Measurements from ENCODE around the gene IKBKG.
"Not testable (repeated sequence)": the region's sequence is repeated elsewhere in the genome, so short reads cannot be mapped to it uniquely, and the experiment has no call there.

IKBKG gene, protein sequence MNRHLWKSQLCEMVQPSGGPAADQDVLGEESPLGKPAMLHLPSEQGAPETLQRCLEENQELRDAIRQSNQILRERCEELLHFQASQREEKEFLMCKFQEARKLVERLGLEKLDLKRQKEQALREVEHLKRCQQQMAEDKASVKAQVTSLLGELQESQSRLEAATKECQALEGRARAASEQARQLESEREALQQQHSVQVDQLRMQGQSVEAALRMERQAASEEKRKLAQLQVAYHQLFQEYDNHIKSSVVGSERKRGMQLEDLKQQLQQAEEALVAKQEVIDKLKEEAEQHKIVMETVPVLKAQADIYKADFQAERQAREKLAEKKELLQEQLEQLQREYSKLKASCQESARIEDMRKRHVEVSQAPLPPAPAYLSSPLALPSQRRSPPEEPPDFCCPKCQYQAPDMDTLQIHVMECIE

DNA sequence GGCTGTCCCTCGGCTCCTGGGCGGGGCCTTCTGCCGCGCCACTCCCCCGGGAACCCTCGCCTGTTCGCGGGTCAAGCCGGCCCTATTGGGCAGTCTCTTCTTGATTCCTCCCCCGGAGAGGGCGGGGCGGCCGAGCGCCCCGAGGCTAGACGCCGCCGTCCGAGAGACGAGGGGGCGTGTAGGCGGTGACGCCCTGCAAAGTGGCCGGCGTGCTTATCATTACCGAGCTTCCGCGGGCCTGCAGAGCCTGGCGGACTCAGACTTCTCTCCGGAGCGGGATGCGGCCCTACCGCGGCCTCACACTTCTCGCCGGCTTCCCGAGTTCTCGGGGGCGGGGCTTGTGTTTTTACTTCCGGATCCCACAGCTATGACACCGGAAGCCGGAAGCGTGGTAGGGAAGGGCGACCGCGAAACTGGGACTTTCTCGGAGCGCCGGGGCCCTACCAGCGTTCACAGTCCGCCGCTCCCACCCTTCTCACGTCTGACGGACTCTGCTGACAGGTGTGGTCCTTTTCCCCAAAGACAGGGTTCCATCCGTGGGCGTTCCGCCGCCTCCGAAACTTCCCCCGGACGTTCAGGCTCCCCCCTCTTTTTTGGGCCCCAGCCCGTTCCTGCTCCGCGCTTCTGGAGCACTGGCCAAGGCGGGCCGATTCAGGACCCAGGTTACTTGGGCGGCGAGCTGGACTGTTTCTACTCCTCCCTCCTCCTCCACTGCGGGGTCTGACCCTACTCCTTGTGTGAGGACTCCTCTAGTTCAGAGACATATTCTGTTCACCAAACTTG lies at the start of gene IKBKG:
TSS of gene IKBKG (plus strand) at position 376 of the 783 bp plus-strand sequence. CDS start 4,383 bp downstream, outside the sequence.
- peak; percentile 92 for FAIRE-seq

- FAIRE-seq, result not testable (repeated sequence)
Measured at GRCh38 chrX:154501423-154501822, 46.0 kb upstream of the IKBKG start.

- no peak for FAIRE-seq
Measured at GRCh38 chrX:154502098-154502497, 45.3 kb upstream of the IKBKG start.

DNA sequence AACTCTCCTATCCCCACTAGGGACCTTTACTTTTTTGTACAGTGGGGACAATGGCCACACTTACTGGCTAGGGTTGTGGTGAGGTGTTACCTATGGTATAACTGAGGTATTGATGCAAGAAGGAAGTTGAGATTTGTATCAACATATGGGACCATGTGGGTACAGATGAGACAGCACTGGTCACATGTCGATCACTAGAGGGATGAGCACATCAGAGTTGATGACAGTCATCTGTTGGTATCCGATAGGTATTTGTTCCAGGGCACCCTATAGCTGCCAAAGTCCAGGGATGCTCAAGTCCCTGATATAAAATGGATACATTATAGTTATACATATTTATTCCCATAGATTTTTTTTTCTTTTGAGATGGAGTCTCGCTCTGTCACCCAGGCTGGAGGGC lies 44.4 kb upstream of the IKBKG start:
- FAIRE-seq, result no peak

DNA sequence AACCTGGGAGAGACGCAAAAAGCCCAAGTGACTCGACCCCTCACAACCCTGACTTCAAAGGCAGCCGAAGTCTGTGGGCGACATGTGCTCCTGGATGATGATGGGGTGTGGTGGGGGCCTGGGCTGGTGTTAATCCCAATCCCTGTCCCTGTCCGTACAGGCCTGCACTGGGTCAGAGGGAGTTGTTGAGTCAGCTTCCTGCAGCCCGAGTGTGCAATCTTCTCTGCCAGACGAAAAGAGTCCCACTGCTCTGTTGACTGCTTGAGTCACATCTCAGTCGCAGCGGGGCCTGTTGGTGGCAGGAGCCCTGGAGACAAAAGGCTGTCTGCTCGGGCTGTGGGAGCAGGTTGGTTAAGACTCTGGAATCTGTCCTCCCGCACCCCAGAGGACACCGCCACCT lies 41.7 kb upstream of the IKBKG start:
- no peak for FAIRE-seq

DNA sequence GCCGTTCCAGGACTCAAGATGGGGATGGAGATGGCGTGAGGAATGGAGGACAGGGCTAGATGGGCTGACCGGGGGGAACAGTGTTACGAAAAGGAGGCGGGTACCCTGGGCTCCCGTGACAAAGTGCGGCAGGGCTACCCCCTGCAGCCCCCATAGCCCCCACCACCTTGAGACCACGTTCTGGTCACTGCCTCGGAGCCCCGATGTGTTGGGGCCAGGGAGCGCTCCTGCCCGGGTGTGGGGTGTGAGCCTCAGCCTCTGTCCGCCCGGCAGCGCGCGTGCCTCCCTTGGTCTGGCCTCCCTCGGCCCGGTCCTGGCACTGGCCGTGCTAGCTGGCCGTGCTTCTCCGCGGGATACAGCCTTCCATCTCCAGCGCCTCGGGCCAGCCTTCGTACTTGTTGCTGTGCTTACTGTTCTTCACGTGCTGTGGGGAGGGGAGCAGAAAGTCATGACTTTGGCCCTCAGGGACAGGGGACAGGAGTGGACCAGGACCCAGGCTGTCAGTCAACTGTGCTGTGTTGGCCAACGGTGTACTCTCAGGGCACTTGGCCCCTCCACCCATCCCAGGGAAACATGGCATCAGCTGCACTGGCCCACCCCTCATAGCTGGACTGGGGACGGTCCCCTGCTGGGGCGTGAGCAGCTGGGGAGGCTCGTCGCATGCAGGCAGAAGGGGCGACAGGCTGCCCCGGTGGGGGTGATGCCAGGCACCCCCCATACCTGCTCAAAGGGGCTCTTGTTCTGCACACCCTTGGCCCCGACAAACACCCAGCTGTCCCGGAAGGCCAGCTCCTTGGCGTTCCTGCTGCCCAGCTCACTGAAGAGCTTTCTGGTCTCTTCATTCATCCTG lies 40.7 kb upstream of the IKBKG start:
- FAIRE-seq, result no peak

DNA sequence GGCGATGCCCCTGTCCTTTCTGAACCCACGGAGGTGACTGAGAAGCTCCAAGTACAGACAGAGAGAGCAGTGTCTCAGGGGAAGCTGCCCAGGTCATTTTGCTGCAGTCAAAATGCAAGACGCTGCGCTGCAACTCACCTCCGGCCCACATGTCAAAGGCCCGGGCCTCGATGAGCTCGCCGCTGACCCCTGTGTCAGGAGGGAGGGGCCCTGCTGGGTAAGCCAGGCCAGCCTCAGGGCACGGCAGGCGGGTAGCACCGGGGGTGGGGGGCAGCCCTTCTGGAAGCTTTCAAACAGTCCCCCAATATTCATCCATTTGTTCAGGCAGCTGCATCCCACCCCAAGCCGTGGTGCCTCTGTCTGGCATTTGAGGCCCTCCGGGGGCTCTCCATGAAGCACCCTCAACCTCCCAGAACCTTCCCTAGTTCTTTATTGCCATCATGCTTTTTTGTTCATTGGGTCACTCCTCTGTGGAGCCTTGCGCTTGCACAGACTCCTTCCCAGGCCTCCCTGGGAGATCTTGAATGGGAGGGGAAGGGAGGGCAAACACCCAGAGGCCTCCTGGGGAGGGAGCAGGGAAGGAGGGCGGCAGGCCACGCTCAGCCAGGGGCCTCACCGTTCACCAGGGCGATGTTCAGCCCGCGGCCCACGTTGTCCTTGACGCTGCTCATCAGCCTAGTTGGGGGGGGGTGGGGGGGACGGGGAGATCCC lies 39.6 kb upstream of the IKBKG start:
- FAIRE-seq, result no peak

DNA sequence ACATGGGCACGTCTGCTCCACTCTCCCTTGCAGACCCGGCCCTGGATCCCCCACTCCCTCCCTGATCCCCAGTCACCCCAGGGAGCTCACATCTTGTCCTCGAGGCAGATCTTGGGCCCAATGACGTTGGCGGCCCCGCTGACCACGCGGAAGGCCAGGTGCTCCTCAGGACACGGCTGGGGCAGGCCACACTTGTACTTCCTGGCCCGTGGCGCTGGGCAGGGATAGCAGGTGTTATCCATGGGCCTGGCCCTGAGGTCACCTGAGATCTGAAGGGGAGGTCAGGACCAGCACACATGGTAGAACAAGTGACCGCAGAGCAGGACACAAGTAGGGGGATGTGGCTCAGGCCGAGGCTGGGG lies 39.1 kb upstream of the IKBKG start:
- FAIRE-seq, result no peak

- no peak for FAIRE-seq
Measured at GRCh38 chrX:154509455-154509854, 38.0 kb upstream of the IKBKG start.

- FAIRE-seq, result no peak
Measured at GRCh38 chrX:154511761-154512160, 35.7 kb upstream of the IKBKG start.

DNA sequence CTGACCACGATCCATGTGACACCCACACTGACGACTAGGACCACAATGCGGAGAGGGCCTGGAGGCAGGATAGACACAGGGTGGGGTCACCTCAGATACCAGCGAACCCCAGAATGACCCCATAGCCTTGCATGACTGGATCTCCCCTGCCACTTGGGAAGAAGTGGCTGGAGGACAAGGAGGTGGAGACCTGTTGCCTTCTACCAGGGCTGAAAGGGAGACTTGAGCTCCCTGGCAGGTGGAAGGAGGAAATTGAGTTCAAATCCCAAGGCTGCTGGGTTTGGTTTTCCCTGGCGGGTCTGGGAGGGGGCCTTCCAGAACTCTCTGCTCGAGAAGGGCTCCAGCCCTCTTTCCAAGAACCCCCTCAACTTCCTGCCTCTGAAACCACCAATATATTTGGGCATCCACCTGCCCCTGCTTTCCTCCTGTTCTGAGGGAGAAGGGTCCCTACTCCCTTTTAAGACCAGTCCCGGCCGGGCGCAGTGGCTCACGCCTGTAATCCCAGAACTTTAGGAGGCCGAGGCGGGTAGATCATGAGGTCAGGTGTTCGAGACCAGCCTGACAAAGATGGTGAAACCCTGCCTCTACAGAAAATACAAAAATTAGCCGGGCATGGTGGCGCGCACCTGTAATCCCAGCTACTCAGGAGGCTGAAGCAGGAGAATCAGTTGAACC lies 34.4 kb upstream of the IKBKG start:
- FAIRE-seq, result no peak

DNA sequence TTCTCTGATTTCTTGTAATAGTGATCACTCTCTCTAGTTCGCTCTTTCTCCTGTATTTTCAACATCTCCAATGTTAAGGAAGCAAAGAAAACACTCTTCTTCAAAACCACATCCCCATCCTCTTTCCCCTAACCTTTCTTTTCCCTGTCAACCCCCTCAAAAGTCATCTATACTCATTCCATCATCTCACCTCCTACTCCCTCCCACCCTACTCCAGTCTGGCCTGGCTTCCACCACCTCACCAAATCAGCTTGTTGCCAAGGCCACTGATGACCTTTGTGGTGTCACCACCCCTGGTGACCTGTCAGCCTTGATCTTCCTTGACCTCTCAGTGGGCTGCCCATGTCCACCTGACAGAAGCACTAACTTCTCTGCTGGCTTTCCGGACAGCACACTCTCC lies 33.7 kb upstream of the IKBKG start:
- no peak for FAIRE-seq

- FAIRE-seq, result no peak
Measured at GRCh38 chrX:154515090-154515965, 32.1 kb upstream of the IKBKG start.

DNA sequence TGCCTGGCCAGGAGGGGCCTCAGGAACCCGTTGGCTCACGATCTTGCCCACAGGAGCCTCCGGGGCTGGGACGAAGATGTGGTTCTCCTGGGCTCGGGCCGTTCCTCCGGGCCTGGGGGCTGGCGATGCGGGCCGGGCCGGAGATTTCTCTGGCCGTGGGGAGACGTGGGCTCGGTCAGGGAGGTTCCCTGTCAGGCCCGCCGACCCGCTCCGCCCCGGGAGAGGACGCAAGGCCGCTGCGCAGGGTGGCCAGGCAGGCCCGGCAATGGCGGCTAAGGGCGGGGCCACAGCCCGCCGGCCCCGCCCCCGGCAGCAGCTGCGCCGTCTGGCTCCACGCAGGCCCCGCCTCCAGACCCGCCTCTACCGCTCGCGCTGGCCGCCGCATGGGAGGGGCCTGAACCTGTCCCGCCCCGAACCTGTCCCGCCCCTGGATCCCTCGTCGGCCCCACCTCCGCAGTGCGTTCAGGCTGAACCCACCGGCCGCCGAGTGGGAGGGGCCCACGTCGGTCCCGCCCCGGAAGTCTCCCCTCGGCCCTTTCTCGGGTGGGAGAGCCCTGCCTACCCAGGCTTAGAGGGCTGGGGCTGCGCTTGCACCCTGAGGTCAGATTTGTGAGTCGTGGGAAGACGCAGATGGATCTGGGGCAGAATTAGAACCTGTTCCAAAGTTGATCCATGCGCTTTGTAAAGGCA lies 31.3 kb upstream of the IKBKG start, which contains the start of gene FAM3A:
TSS of gene FAM3A (minus strand) at position 267 of the 690 bp plus-strand sequence. CDS start 460 bp downstream, outside the sequence.
- FAIRE-seq, result peak; percentile 92

DNA sequence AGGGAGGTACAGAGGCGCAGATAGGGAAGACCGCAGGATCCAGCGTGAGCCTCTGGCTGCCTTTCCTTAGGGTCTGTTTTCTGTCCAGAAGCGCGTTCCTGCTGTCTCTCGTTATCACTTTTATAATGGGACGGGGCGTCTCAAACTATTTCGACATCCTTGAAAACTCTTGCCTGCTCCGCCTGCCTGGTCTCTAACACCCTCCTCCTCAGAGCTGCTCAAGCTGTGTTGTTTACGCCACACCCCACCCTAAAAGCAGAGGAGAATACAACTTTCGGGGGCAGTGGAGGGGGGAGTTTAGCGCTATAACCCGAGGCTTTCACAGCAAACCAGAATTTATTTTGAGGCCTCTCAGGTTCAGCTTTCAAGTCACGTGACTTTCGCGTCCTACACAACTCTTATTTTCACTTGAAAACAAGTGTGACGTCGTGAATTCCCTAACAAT lies 30.7 kb upstream of the IKBKG start:
- no peak for FAIRE-seq

DNA sequence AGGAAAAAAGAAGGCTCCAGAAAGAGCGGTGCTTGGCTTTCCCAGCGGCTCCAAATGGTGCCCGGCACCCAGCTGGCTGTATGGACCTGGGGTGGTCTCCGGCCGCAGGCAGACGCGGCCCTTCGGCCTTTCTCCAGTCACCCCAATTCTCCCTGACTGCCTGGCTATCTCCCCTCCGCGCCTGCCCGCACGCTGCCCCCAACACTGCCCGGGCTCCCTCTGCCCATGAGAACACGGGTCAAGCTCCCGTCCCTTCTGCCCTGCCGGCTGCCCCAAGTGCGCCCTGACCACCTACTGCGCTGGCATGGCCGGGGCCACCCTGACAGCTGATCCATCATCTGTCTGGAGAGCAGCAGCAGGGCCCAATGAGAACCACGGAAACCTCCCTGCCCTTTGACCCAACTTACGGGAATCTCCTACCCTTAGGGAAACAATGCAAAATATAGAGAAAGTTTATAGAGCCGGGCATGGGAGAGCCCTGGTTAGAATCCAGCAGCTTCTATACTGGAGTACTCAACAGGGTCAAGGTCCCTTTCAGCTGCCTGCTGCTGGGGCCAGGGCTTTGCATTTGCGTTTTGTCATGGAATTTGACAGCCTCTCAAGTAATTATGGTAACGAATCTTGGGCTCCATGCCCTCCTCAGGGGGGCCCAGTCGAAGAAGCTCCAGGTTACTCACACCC lies 30.2 kb upstream of the IKBKG start:
- no peak for FAIRE-seq

GRCh38 chrX:154519389-154519788 lies 28.0 kb upstream of the IKBKG start:
- no peak for FAIRE-seq

DNA sequence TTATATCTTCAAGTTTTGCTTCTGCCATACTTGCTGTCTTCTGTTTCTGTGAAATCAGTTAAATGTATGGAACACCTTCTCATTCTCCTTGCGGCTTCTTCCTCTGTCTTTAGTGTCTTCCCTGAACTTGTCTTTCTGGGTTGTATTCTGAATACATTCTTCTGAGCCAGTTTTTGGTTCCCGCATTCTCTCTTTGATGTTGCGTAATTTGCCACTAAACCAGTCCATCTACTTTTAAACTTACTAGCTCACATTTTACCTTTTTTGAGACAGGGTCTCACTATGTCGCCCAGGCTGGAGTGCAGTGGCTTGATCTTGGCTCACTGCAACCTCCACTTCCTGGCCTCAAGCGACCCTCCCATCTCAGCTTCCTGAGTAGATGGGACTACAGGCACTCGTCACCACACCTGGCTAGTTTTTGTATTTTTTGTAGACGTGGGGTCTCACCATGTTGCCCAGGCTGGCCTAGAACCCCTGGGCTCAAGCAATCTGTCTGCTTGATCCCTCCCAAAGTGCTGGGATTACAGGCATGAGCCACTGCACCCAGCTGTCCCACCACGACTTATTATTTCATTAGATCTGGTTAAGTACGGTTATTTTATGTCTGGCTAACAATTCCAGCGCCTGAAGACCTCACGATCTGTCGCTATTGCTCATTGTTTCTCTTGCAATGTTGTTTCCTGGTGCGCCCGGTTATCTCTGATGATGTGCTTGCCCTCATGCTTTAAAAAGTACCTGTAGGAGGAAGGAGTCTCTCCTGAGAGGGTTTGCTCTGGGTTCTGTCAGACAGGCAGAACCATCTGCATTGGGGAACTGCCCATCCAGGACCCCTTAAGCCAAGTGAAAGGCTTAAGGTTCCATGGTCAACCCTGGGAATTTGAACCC lies 21.6 kb upstream of the IKBKG start:
- FAIRE-seq, result no peak
